NCI-H187 treated with DMSO at 0.1 percent for 48 hours (cell line): ENCODE measurements around the gene NRG3.

Experiments
- DNase-seq: peaks from one replicate; lab custom pipeline; 2025; lab: John Stamatoyannopoulos, UW

The NRG3 gene

GRCh38 chr10:82477776-82478175 lies 602.8 kb downstream of the NRG3 start:
- DNase-seq = no peak

DNA sequence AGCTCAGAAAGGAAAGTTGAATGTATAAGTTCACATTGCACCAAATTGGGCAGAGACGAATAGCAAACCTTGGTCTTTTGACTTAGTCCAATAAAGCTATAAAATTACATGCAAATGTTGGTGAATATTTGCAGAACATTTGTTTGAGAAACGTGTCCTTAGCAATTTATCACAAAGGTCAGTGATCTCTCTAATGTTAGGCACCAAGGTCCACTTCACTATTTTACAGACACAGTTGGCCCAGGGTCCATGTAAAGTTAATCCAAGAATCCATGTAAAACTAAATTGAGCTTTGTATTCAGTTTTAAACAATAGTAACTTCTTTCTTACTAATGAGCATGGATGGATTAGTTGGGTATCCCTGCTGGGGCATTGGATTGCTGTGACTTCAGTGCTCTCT lies 617.7 kb downstream of the NRG3 start:
- no peak for DNase-seq

DNA sequence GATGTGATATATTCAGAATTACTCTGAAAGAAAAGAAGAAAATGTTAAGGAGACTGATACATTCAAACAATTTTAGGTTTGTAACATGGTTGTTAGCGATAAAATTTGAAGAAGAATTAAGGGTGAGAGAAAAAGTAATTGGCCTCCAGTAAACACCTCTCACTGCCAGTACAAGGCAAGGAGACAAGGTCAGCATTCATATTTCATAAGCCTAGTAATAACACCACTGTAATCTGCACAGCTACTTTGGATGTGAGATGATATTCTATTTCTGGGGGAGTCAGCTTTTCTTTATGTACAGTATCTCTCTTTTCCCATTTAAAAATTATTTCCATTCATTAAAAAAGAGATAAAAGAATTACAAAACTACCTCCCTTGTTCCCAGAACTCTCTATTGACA lies 621.1 kb downstream of the NRG3 start:
- DNase-seq = no peak

GRCh38 chr10:82497439-82497838 lies 622.4 kb downstream of the NRG3 start:
- DNase-seq = no peak

GRCh38 chr10:82498976-82499375 lies 624.0 kb downstream of the NRG3 start:
- no peak for DNase-seq

DNA sequence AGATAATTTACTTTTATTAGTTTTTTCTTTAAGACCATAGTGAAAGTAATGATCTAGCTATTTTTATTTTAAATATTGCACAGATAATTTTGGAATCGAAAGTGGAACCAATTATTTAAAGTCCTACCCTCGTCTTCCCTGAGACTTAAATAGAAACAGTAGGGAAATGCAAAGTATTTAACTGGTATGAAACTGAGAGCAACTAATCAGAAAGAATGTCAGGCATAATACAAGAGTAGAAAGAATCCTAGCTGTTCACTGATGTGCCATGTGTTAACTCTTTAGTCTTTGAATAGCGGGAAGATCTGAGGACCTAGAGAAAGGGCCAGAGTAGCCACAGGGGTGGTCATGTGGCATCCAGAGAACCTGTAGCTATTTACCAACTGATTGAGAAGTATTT lies 630.0 kb downstream of the NRG3 start:
- DNase-seq = no peak

- no peak for DNase-seq
These were observed 631.8 kb downstream of the NRG3 start for GRCh38 chr10:82506680-82507376.

DNA sequence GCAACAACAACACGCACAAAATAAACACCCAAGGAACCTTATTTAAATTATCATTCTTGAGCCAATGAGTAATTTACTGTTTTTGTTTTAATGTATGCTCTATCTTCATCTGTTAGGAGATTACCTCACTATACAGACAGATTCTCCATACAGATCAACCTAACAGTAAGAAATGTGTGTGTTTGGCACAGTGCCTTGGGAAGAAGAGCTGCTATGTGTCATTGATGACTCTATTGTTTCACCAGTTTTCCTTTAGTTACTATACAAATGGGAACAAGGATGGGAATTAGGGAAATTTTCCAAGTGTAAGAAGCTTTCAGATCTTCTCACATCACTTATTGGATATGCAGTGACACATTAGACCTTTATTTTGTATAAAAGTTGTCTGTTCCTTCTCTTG lies 640.3 kb downstream of the NRG3 start:
- DNase-seq = no peak

- DNase-seq = no peak
These were observed 654.1 kb downstream of the NRG3 start for GRCh38 chr10:82529062-82529461.

DNA sequence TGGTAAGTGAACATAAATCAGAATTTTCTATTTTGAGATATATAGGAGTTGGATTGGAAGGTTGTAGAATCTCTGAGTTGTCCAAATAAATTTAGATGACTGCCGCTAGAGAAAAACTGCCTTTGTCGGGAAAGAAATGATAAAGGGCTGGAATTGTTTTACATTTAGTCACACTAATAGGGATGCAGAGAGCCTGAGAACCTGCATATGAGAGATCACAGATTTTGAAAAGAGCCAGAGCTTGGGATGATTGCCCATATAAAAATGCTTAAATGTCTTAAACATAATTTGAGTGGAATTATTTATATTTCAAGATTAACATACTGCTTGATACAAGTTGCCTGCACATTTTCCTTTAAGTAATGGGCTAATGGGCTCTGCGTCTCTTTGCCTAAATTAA lies 660.5 kb downstream of the NRG3 start:
- DNase-seq = no peak

DNA sequence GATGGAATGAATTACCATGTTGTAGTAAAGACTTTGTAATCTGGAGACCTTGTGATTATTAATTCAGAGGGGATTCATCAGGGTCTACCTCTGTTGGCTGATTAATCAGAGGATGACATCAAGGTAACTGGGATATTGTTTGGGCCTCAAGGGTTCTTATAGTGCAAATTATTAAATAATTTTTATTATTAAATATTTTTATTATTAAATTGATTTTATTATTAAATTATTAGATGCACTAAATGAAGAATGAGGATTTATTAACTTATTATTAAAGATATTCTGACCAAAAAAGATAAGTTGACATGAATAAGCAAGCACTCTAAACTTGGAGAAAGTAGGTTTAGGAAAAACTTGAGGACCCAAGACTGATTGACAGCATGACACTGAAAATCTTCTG lies 661.7 kb downstream of the NRG3 start:
- no peak for DNase-seq

GRCh38 chr10:82538272-82538671 lies 663.3 kb downstream of the NRG3 start:
- no peak for DNase-seq

DNA sequence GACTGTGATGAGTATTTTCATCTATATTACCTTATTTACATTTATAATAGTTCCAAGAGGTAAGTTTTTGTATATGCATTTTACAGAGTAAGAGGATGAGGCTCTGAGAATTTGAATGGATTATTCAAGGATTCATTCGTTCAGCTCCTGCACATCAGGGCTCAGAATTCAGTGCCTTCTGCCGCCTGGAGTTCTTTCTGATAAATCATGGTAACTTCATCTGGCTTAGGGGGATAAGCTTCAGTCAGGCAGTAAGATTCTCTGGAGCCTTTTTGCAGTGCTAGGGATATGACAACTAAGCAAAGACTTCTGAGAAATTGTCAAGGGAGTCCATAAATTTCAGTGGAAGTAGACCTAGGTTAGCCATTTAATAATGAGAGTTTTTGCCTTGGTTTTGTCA lies 668.6 kb downstream of the NRG3 start:
- no peak for DNase-seq

GRCh38 chr10:82544377-82544776 lies 669.4 kb downstream of the NRG3 start:
- DNase-seq = no peak

DNA sequence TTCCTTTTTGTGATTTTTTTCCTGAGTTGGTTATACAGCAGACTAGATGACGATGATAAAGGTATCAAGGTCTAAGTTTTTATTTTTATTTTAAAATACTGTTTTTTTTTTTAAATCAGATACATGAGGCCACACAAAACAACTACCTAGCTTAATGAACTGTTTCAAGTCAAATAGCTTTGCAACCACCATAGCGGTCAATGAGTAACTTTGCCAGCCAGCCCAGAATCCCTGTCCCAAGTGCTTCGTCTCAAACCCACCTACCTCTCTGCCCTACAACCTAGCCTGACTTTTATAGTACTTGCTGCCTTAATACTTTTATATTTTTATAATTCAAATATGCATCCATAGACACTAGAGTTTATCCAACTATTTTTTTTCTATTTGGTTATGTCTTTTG lies 676.5 kb downstream of the NRG3 start:
- no peak for DNase-seq

- DNase-seq = no peak
These were observed 677.3 kb downstream of the NRG3 start for GRCh38 chr10:82552267-82552666.

DNA sequence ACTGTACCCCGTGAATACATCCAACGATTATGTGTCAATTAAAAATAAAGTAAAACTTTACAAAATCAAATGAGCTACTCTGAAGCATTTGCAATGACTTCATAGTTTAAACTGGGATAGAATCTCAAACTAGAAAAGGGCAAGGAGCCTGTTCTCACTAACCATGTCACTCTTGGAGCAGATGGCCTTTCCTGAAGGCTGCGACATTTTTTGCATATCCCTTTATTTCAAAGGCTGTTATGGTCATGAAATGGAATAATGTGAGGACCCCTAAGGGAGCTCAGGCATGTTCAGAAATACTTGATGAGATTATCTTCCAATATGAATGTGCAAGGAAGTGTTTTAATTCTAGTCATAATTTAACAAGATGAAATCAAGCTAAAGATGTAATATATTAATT lies 679.4 kb downstream of the NRG3 start:
- no peak for DNase-seq

DNA sequence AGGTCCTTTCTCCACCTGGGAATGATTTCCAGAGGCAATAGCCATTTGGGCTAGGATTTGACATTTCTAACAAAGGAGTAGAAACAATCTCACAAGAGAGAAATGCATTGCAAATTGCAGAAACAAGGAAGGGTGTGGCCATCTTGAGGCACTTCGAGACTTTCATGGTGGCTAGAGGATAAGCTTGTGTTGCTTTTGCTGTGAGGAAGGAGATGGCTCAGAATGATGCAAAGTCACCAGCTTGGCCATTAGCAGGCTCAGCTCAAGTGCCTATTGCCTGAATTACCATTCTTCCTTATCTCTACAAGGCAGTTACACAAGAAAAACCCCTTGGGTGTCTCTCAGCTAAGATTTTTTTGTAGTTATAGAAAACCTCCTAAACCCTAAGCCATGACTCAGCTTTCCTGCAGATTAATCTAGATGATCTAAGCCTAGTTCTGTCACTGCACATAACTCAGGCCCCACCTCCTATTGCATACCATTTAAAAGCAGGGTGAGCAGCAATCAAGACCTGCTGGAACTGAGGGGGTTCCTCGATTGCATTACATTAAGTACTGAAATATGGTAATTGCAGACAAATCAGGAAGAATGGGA lies 683.1 kb downstream of the NRG3 start:
- DNase-seq = no peak

GRCh38 chr10:82564353-82565196 lies 689.6 kb downstream of the NRG3 start:
- no peak for DNase-seq

GRCh38 chr10:82565197-82565575 lies 690.2 kb downstream of the NRG3 start:
- no peak for DNase-seq

DNA sequence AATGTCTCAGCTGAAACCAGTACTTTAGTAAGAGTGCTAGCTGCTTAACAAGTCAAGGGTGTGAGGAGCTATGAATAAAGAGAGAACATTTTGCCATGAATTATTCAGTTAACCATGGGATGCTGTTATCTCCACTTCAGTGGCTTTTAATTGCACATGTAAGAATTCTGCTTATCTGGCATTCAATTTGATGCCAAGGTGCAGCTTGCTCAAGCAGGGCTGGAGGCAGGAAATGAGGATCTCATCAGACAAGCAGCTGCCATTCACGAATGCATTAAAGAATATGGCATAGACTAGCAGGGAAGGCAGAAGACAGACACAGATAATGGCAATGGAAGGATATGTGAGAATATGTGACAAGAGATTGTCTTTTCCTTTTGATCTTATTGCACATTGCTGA lies 697.8 kb downstream of the NRG3 start:
- DNase-seq = no peak

DNA sequence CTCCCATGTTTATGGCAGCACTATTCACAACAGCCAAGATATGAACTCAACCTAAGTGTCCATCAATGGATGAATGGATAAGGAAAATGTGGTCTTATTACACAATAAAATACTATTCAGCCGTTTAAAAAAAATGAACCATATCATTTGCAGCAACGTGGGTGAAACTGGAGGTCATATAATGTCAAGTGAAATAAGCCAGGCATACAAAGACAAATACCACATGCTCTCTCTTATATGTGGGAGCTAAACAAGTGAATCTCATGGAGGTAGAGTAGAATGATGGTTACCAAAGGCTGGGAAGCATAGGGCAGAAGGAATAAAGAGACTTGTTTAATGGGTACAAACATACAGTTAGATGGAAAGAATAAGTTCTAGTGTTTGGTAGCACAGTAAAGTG lies 699.1 kb downstream of the NRG3 start:
- no peak for DNase-seq

GRCh38 chr10:82575318-82575717 lies 700.3 kb downstream of the NRG3 start:
- DNase-seq = no peak
